ENCODE results near the gene UTF1. TPM values are rescaled to one million over a fixed set of nuclear protein-coding genes. Genes with fewer than 3 reads are reported as not detected.

Gene UTF1
- polyA plus RNA-seq, 1 donor from 2014 or later = not detected

DNA sequence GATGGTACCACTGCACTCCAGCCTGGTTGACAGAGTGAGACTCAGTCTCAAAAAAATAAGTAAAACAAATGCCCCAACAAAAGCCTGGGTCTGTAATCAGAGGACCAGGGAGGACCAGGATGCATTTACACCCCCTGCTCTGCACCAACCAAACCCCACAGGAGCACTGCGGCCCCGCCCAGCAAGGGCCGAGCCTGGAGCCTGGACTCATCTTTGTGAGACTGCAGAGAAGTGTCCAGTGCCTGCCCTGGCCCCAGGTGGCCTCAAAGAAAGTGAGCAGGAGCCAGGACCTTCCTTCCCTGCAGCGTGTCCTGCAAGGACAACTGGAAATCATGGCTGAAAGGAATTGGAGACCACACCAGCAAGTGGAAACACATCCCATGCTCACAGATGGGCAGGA, 38.4 kb upstream of the UTF1 start:
- no peak for TF ChIP-seq SMC3 (conservative IDR thresholded peaks at IDR 0.05; ENCODE audit: poor library complexity)
- no peak for TF ChIP-seq TAF1 (IDR thresholded peaks at IDR 0.05; ENCODE audit: low read depth)
- TF ChIP-seq, protein P1, sequence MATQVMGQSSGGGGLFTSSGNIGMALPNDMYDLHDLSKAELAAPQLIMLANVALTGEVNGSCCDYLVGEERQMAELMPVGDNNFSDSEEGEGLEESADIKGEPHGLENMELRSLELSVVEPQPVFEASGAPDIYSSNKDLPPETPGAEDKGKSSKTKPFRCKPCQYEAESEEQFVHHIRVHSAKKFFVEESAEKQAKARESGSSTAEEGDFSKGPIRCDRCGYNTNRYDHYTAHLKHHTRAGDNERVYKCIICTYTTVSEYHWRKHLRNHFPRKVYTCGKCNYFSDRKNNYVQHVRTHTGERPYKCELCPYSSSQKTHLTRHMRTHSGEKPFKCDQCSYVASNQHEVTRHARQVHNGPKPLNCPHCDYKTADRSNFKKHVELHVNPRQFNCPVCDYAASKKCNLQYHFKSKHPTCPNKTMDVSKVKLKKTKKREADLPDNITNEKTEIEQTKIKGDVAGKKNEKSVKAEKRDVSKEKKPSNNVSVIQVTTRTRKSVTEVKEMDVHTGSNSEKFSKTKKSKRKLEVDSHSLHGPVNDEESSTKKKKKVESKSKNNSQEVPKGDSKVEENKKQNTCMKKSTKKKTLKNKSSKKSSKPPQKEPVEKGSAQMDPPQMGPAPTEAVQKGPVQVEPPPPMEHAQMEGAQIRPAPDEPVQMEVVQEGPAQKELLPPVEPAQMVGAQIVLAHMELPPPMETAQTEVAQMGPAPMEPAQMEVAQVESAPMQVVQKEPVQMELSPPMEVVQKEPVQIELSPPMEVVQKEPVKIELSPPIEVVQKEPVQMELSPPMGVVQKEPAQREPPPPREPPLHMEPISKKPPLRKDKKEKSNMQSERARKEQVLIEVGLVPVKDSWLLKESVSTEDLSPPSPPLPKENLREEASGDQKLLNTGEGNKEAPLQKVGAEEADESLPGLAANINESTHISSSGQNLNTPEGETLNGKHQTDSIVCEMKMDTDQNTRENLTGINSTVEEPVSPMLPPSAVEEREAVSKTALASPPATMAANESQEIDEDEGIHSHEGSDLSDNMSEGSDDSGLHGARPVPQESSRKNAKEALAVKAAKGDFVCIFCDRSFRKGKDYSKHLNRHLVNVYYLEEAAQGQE (IDR thresholded peaks at IDR 0.05; ENCODE audit: borderline replicate concordance) = no peak
- no peak for TF ChIP-seq MXI1 (conservative IDR thresholded peaks at IDR 0.05; ENCODE audit: poor library complexity, severe bottlenecking)
- no peak for TF ChIP-seq EP300 (conservative IDR thresholded peaks at IDR 0.05; ENCODE audit: poor library complexity, severe bottlenecking)
- TF ChIP-seq EZH2 (IDR thresholded peaks at IDR 0.05; ENCODE audit: borderline replicate concordance, insufficient read depth, low read length, poor library complexity, severe bottlenecking) = no peak
- no peak for TF ChIP-seq RAD21 (conservative IDR thresholded peaks at IDR 0.05)
- no peak overlapping the region for H3K4me2 ChIP-seq (ENCODE audit: low read length)
- H3K9me2 ChIP-seq (ENCODE audit: insufficient read depth, low read length) = no peaks in the 10 kb centered on the region
- H3K27ac ChIP-seq (ENCODE audit: low read length) = no peak overlapping the region
- H3K27me3 ChIP-seq (ENCODE audit: insufficient read depth, low read depth, low read length) = no peaks in the 10 kb centered on the region
- no peaks in the 10 kb centered on the region for H3K9me3 ChIP-seq (ENCODE audit: low read length)
- H4K20me1 ChIP-seq (ENCODE audit: insufficient read depth) = no peaks in the 10 kb centered on the region
- no peak overlapping the region for H2AFZ ChIP-seq (ENCODE audit: low read depth, low read length)
- H3K9ac ChIP-seq (ENCODE audit: low read length) = no peak overlapping the region
- no peaks in the 10 kb centered on the region for H3F3A ChIP-seq (ENCODE audit: insufficient read depth, low read length, poor library complexity, severe bottlenecking)
- no peaks in the 10 kb centered on the region for H3K36me3 ChIP-seq (ENCODE audit: insufficient read depth, low read length)
- no peaks in the 10 kb centered on the region for H3K79me2 ChIP-seq (replicated peaks; ENCODE audit: insufficient read depth, low read length)
- H3K4me3 ChIP-seq (ENCODE audit: low read length) = no peak overlapping the region

DNA sequence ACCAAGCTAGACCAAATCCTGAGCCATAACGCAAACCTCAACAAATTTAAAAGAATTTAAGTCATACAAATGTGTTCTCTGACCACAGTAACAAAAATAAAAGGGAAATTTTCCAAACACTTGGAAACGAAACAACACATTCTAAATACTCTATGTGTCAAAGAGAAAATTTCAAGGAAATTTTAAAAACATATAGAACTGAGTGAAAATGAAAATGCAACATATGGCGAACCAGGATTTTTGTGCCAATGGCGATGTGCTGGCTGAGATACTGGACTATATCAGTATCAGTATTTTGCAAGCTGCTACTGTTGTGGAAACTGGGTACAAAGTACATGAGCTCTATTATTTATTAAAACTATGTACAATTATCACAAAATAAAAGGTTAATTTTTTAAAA, 35.9 kb upstream of the UTF1 start:
- H3K4me2 ChIP-seq (ENCODE audit: low read length) = no peak overlapping the region
- H3K36me3 ChIP-seq (ENCODE audit: insufficient read depth, low read length) = no peaks in the 10 kb centered on the region
- no peaks in the 10 kb centered on the region for H3K27me3 ChIP-seq (ENCODE audit: insufficient read depth, low read depth, low read length)
- no peak overlapping the region for H3K27ac ChIP-seq (ENCODE audit: low read length)
- H3K79me2 ChIP-seq (replicated peaks; ENCODE audit: insufficient read depth, low read length) = no peaks in the 10 kb centered on the region
- no peak overlapping the region for H3K4me3 ChIP-seq (ENCODE audit: low read length)
- no peaks in the 10 kb centered on the region for H3F3A ChIP-seq (ENCODE audit: insufficient read depth, low read length, poor library complexity, severe bottlenecking)
- no peaks in the 10 kb centered on the region for H3K9me3 ChIP-seq (ENCODE audit: low read length)
- TF ChIP-seq MXI1 (conservative IDR thresholded peaks at IDR 0.05; ENCODE audit: poor library complexity, severe bottlenecking) = no peak
- no peak for TF ChIP-seq POLR2AphosphoS5 (IDR thresholded peaks at IDR 0.05)
- TF ChIP-seq SMC3 (conservative IDR thresholded peaks at IDR 0.05; ENCODE audit: poor library complexity) = no peak
- TF ChIP-seq EP300 (conservative IDR thresholded peaks at IDR 0.05; ENCODE audit: poor library complexity, severe bottlenecking) = no peak
- no peak for TF ChIP-seq TAF1 (IDR thresholded peaks at IDR 0.05; ENCODE audit: low read depth)
- TF ChIP-seq, protein P1 (IDR thresholded peaks at IDR 0.05; ENCODE audit: borderline replicate concordance) = no peak
- TF ChIP-seq RAD21 (conservative IDR thresholded peaks at IDR 0.05) = no peak
- no peak for TF ChIP-seq EZH2 (IDR thresholded peaks at IDR 0.05; ENCODE audit: borderline replicate concordance, insufficient read depth, low read length, poor library complexity, severe bottlenecking)
- no peak for TF ChIP-seq CTCF (IDR thresholded peaks at IDR 0.05; ENCODE audit: poor library complexity, severe bottlenecking)
- H3K9me2 ChIP-seq (ENCODE audit: insufficient read depth, low read length) = no peaks in the 10 kb centered on the region
- H2AFZ ChIP-seq (ENCODE audit: low read depth, low read length) = no peak overlapping the region
- H3K9ac ChIP-seq (ENCODE audit: low read length) = no peak overlapping the region
- H4K20me1 ChIP-seq (ENCODE audit: insufficient read depth) = no peaks in the 10 kb centered on the region
